K562 (cell line): ENCODE data around the gene POLD2. TPM values are rescaled to one million over a fixed set of nuclear protein-coding genes. Genes with fewer than 3 reads are reported as not detected.

Source experiments
- ATAC-seq: fragments of 200-7000 bp; cut with Tn5 transposase; 3 replicates; pipeline ENCODE4 v1.9.1; 2020; ENCODE audit warnings: moderate library complexity
- BruUV-seq: library from RNA; stranded (reverse); fragments of 400-500 nt; replicated peaks from 2 replicates; lab custom pipeline; 2021; lab: Mats Ljungman, UMichigan
- CTCF ChIA-PET: fragments of 300-600 bp; formaldehyde crosslinking; extraction: SDS; loops from one replicate; lab custom pipeline; 2021; ENCODE audit warnings: low intra/inter-chr PET ratio; lab: Yijun Ruan, JAX
- POLR2A ChIA-PET: fragments of 300-600, 350-650 bp; sonication (Branson Sonifier 250); formaldehyde crosslinking; extraction: SDS; loops from one replicate; lab custom pipeline; 2021; ENCODE audit warnings: antibody characterized with exemption, inconsistent platforms; lab: Yijun Ruan, JAX
- DNase-seq, 4 experiments: peaks; one replicate each; pipeline versions ENCODE4 v3.0.0 to v3.0.0-alpha.2; 2011 to 2018; ENCODE audit warnings: low spot score in 3 of 4, mixed read lengths in 3 of 4; ENCODE audit errors: extremely low read depth in 1 of 4
- FAIRE-seq: peaks from 2 replicates; lab custom pipeline; 2011; peaks lifted over from hg19 to GRCh38; lab: Jason Lieb, UNC
- H2AFZ ChIP-seq: 2 replicates; pipeline ENCODE4 v1.6.0; 2011; ENCODE audit warnings: low read depth, low read length, control low read depth, inconsistent platforms
- H3K27ac ChIP-seq: fragments of 200-600 bp; 3 replicates; pipeline ENCODE4 v1.8.0; 2011; ENCODE audit warnings: low read depth, mild to moderate bottlenecking, control low read depth, inconsistent platforms, low read length, moderate library complexity, mixed read lengths; ENCODE audit errors: extremely low read depth
- H3K27me3 ChIP-seq, 2 experiments: fragments of 300-600 bp in 1 of 2; 2 replicates in 1 of 2; 3 replicates in 1 of 2; pipeline versions ENCODE4 v1.6.0 to v1.8.0; 2011; ENCODE audit warnings: inconsistent platforms in 2 of 2, low read length in 2 of 2, mild to moderate bottlenecking in 1 of 2, mixed read lengths in 1 of 2, moderate library complexity in 1 of 2; ENCODE audit not compliant: control insufficient read depth in 2 of 2, insufficient read depth in 2 of 2
- H3K36me3 ChIP-seq: fragments of 300-600 bp; 3 replicates; pipeline ENCODE4 v1.8.0; 2011; ENCODE audit warnings: mild to moderate bottlenecking, low read length, inconsistent platforms; ENCODE audit not compliant: control insufficient read depth, insufficient read depth
- H3K4me1 ChIP-seq, 2 experiments: fragments of 200-600 bp in 1 of 2; replicated peaks in 1 of 2; 2 replicates in 1 of 2; 3 replicates in 1 of 2; pipeline versions ENCODE4 v1.5.1 to v1.8.0; 2011; ENCODE audit warnings: inconsistent platforms in 2 of 2, low read length in 2 of 2, mild to moderate bottlenecking in 1 of 2, mixed read lengths in 1 of 2, moderate library complexity in 1 of 2; ENCODE audit not compliant: control insufficient read depth in 2 of 2, insufficient read depth in 2 of 2
- H3K4me2 ChIP-seq: 2 replicates; pipeline ENCODE4 v1.6.1; 2011; ENCODE audit warnings: low read length, control low read depth, inconsistent platforms, mixed read lengths; ENCODE audit not compliant: insufficient read depth
- H3K4me3 ChIP-seq: fragments of 200-600 bp; sonication (generic), shearing (Covaris generic); 2 replicates; pipeline ENCODE4 v1.5.1; 2016; ENCODE audit warnings: control low read depth, inconsistent platforms
- H3K79me2 ChIP-seq: fragments of 200-600 bp; 3 replicates; pipeline ENCODE4 v1.8.0; 2011; ENCODE audit warnings: low read length, inconsistent platforms; ENCODE audit not compliant: control insufficient read depth, insufficient read depth
- H3K9ac ChIP-seq, 2 experiments: 2 replicates each; pipeline versions ENCODE4 v1.6.0 to v1.6.1; 2011; ENCODE audit warnings: low read depth in 2 of 2, low read length in 2 of 2, control low read depth in 1 of 2, inconsistent platforms in 1 of 2, mild to moderate bottlenecking in 1 of 2, mixed read lengths in 1 of 2; ENCODE audit not compliant: insufficient read depth in 1 of 2
- H3K9me1 ChIP-seq: one replicate; pipeline ENCODE4 v1.6.0; 2011; ENCODE audit warnings: inconsistent platforms, mild to moderate bottlenecking, low read length, moderate library complexity; ENCODE audit not compliant: control insufficient read depth, insufficient read depth
- H3K9me3 ChIP-seq: replicated peaks from 2 replicates; pipeline ENCODE4 v1.5.1; 2011; ENCODE audit warnings: low read depth, low read length, inconsistent platforms; ENCODE audit not compliant: control insufficient read depth, insufficient read depth
- H4K20me1 ChIP-seq: replicated peaks from 2 replicates; pipeline ENCODE4 v1.6.1; 2011; ENCODE audit warnings: low read length, inconsistent platforms, mixed read lengths; ENCODE audit not compliant: control insufficient read depth, insufficient read depth
- NCOA1 ChIP-seq: fragments of 450-650 bp; IDR thresholded peaks from 2 replicates; pipeline ENCODE4 v1.6.1; 2016; ENCODE audit warnings: low read depth
- TRIM24 ChIP-seq, 2 experiments: fragments of 450-650 bp; IDR thresholded peaks; 2 replicates each; pipeline ENCODE4 v1.6.1; 2016
- ZNF316 ChIP-seq: fragments of 450-650 bp; IDR thresholded peaks from 2 replicates; pipeline ENCODE4 v1.6.1; 2016
- ZNF766 ChIP-seq: fragments of 200-800 bp; sonication (Bioruptor generic); conservative IDR thresholded peaks from 2 replicates; pipeline ENCODE4 v1.6.1; 2016; ENCODE audit warnings: missing genetic modification characterization, missing compliant biosample characterization
- WGBS: fragments of 100-300 bp; shearing (Covaris generic); methylation state at CpG from one replicate; pipeline ENCODE4 v1.1.6; 2016; ENCODE audit warnings: low coverage, mixed read lengths; ENCODE audit not compliant: insufficient coverage; ENCODE audit errors: missing lambda C conversion rate; 5-methylcytosine and 5-hydroxymethylcytosine counted together
- in situ Hi-C: fragments of 300-500 bp; cut with MboI; formaldehyde crosslinking; loops from 4 replicates; pipeline ENCODE4 v1.15.0; 2018; ENCODE audit warnings: inconsistent platforms, mixed read lengths
- intact Hi-C: fragments of 100-400 bp; cut with micrococcal nuclease; formaldehyde crosslinking; loops from 2 replicates; pipeline ENCODE4 v1.14.2; 2022
- polyA plus RNA-seq, 8 experiments: library from polyadenylated mRNA; depleted of rRNA in 4 of 8; stranded (reverse) in 5 of 8; unstranded in 3 of 8; fragments of >200 nt; fragmentation: Nextera tagmentation in 2 of 8; fragmentation: Illumina TruSeq in 1 of 8; extraction: Ambion mirVana in 2 of 8; extraction: Trizol in 1 of 8; gene quantifications; 2 replicates each; pipeline versions ENCODE4 v1.2.1 to v1.2.3, GENCODE V29; 2011 to 2014; ENCODE audit warnings: inconsistent platforms in 1 of 8, missing spikeins in 1 of 8
- total RNA-seq, 7 experiments: library from RNA; depleted of rRNA in 6 of 7; stranded (reverse); fragments of >200 nt in 6 of 7; fragmentation: Illumina TruSeq in 2 of 7; extraction: Trizol in 2 of 7; gene quantifications; 2 replicates each; pipeline versions ENCODE4 v1.2.1 to v1.2.3, GENCODE V29; 2011 to 2021; ENCODE audit warnings: low replicate concordance in 1 of 7
- TF ChIP-seq, protein P1 (sequence below): fragments of 450-650 bp; IDR thresholded peaks from 2 replicates; pipeline ENCODE4 v1.6.1; 2016

The POLD2 gene
- total and polyA plus RNA-seq, 9 of the 15 experiments (the other 6 are each of a cell fraction or from before 2014, with no cell fraction given) = 29.7 to 259 (median 225) TPM

- no peaks in the 10 kb centered on the region for H4K20me1 ChIP-seq
- no peaks in the 10 kb centered on the region for H3K9me3 ChIP-seq
- H2AFZ ChIP-seq = no peak overlapping the region
- no peak overlapping the region for H3K4me2 ChIP-seq
- no TSS peak for BruUV-seq
- no peak for DNase-seq
- no peak overlapping the region for H3K27ac ChIP-seq
- in situ Hi-C loops = no loop called here
- H3K9me1 ChIP-seq = no peaks in the 10 kb centered on the region
- TF ChIP-seq, protein P1, sequence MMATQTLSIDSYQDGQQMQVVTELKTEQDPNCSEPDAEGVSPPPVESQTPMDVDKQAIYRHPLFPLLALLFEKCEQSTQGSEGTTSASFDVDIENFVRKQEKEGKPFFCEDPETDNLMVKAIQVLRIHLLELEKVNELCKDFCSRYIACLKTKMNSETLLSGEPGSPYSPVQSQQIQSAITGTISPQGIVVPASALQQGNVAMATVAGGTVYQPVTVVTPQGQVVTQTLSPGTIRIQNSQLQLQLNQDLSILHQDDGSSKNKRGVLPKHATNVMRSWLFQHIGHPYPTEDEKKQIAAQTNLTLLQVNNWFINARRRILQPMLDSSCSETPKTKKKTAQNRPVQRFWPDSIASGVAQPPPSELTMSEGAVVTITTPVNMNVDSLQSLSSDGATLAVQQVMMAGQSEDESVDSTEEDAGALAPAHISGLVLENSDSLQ = peak; percentile 66; the same call in 1 of the 2 replicates
- TF ChIP-seq ZNF766 (CRISPR knock-in tag) (peak; percentile 96), TRIM24 (IDR thresholded peaks at IDR 0.05) (peak in 1 of 2 experiments; percentile 44; a peak in 1 of 4 replicates), ZNF316 (peak; percentile 32), NCOA1 (no peak)
- TF ChIP-seq, all 486 proteins: peak for 4
- POLR2A ChIA-PET = no interaction called here
- Histone ChIP-seq H3K4me3 (no peak overlapping the region), H3K36me3 (no peaks in the 10 kb centered on the region), H3K79me2 (no peaks in the 10 kb centered on the region), H3K4me1 (peaks cover 0 to 13% of the 10 kb centered on the region in 2 experiments; a peak in 2 of 5 replicates), H3K9ac (no peak overlapping the region), H3K27me3 (peaks cover 0 to 5% of the 10 kb centered on the region in 2 experiments; a peak in 1 of 5 replicates)
- WGBS = 10% methylated on average over 6 of the region's 6 CpGs
- FAIRE-seq = no peak
- CTCF ChIA-PET = no interaction called here
- ATAC-seq = 0 out of 3 replicates have a peak, but pooled peaks have one; percentile 13
- intact Hi-C loops = no loop called here
Observed at GRCh38 chr7:44093102-44093641, 30.2 kb downstream of the POLD2 start.
